Ectodermal cell (in vitro differentiated cells): ENCODE results near the gene LAMP5.

ENCODE experiments used
- H3K27ac ChIP-seq: 2 replicates; pipeline ENCODE4 v1.7.0; 2013; ENCODE audit warnings: mild to moderate bottlenecking, low read depth, low read length; ENCODE audit not compliant: insufficient read depth, poor library complexity, severe bottlenecking
- H3K27me3 ChIP-seq: 2 replicates; pipeline ENCODE4 v1.7.0; 2013; ENCODE audit warnings: mild to moderate bottlenecking, low read length; ENCODE audit not compliant: insufficient read depth, control insufficient read depth, poor library complexity, severe bottlenecking
- H3K36me3 ChIP-seq: one replicate; pipeline ENCODE4 v1.7.0; 2013; ENCODE audit warnings: low read length; ENCODE audit not compliant: control insufficient read depth, insufficient read depth
- H3K4me1 ChIP-seq: one replicate; pipeline ENCODE4 v1.7.0; 2013; ENCODE audit warnings: low read length; ENCODE audit not compliant: control insufficient read depth, insufficient read depth
- H3K4me3 ChIP-seq: 2 replicates; pipeline ENCODE4 v1.7.0; 2013; ENCODE audit warnings: low read depth, low read length, control low read depth; ENCODE audit not compliant: insufficient read depth
- H3K9me3 ChIP-seq: 2 replicates; pipeline ENCODE4 v1.7.0; 2013; ENCODE audit warnings: mild to moderate bottlenecking, low read length, moderate library complexity; ENCODE audit not compliant: control insufficient read depth
- WGBS, 2 experiments: methylation state at CpG; one replicate each; pipeline ENCODE4 v1.1.7; 2013; ENCODE audit warnings: missing lambda C conversion rate in 2 of 2; 5-methylcytosine and 5-hydroxymethylcytosine counted together

Gene LAMP5

DNA sequence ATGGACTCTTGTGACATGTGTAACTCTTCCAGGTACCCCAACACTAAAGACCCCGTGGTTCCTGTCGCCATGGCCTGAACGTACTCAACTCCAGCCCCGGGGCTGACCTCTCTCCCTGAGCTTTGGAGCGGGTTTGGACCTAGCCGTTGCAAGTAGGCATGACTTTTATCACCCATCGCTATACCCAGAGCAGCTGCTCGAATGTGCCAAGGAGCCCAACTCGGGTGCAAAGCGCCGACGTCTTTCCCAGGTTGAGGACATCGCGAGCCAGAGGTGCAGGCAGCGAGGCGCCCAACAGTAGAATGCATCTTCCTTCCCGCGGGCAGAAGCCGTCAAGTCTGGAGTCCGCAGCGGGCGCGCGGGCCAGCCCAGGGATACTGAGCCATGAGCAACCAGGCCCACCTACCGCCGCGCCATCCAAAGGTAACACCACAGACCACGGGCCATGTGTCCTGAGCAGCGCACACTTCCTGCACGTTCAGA is 5.7 kb upstream of the LAMP5 start:
- 39 to 46% methylated on average over 30 of the region's 30 CpGs for WGBS, 2 experiments
- Histone ChIP-seq H3K9me3 (no peaks in the 10 kb centered on the region), H3K4me1 (peaks cover 12% of the 10 kb centered on the region), H3K27ac (no peak overlapping the region), H3K4me3 (peak overlapping the region; percentile 5), H3K36me3 (no peaks in the 10 kb centered on the region), H3K27me3 (peaks cover 88% of the 10 kb centered on the region)

- no peak overlapping the region for H3K27ac ChIP-seq
- peaks cover 14% of the 10 kb centered on the region for H3K4me1 ChIP-seq
- peaks cover 93% of the 10 kb centered on the region for H3K27me3 ChIP-seq
- H3K36me3 ChIP-seq, result no peaks in the 10 kb centered on the region
- no peaks in the 10 kb centered on the region for H3K9me3 ChIP-seq
- no peak overlapping the region for H3K4me3 ChIP-seq
- WGBS, 2 experiments, result 66 to 68% methylated on average over 4 of the region's 4 CpGs
Observed at GRCh38 chr20:9509246-9509645, 5.1 kb upstream of the LAMP5 start.

DNA sequence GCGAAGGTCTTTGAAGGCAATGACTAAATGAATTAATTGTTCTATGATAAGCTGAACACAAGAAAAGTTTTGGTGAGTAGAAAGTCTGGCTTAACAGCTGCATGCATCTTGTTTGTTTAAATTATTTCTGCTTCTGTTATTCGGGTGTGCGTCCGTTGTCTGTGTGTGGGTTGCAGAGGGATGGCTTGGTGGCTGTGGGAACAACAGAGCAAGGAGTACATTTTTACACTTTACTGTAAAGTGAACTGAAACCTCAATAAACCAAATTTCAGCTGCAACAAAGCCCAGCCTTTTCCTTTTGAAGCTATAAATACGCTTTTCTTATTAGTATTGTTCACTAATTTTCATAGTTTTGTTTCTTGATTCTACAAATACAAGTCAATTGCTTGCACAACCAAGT is 3.5 kb upstream of the LAMP5 start:
- no peaks in the 10 kb centered on the region for H3K9me3 ChIP-seq
- no peak overlapping the region for H3K4me3 ChIP-seq
- WGBS, 2 experiments, result 95% methylated on average over 4 of the region's 5 CpGs
- no peak overlapping the region for H3K27ac ChIP-seq
- H3K36me3 ChIP-seq, result no peaks in the 10 kb centered on the region
- peaks cover 14% of the 10 kb centered on the region for H3K4me1 ChIP-seq
- peaks cover 95% of the 10 kb centered on the region for H3K27me3 ChIP-seq

DNA sequence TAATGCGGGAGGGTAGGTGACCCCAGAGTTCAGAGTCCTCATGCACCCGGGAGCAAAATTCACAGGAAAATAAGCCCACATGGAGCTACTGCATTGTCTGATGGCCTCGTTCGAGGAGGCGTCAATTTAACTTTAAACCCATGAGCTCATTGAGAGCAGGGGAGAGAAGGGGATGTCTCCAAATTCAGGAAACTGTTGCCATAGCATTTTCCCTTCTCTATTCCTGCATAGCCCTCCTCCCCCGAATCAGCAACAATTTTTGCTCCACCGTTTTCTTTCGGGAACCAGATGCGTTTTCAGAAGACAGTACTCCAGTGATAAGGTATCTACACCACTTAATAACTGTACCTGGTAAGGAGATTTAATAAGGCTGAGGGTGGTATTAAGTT is 324 bp upstream of the LAMP5 start:
- Histone ChIP-seq H3K9me3 (no peaks in the 10 kb centered on the region), H3K4me3 (peak overlapping the region; percentile 46), H3K36me3 (no peaks in the 10 kb centered on the region), H3K27me3 (peaks cover 91% of the 10 kb centered on the region), H3K27ac (no peak overlapping the region), H3K4me1 (peaks cover 26% of the 10 kb centered on the region)
- WGBS, 2 experiments, result 2 to 5% methylated on average over 9 of the region's 9 CpGs

DNA sequence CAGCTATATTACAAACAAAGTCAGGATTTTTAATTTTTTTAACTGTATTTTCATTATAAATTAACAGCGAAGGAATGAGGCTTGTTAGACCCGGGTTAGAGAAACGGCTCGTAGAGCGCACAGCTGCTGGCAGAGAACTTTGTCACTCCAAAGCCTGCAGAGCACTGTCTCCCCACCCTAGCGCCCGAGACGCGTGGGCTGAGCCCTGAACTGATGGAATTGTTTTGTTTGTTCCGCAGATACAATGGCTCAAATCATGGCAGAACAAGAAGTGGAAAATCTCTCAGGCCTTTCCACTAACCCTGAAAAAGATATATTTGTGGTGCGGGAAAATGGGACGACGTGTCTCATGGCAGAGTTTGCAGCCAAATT is 810 bp downstream of the LAMP5 start:
- Histone ChIP-seq H3K9me3 (no peaks in the 10 kb centered on the region), H3K4me1 (peaks cover 29% of the 10 kb centered on the region)

GRCh38 chr20:9515741-9516233 is 1.4 kb downstream of the LAMP5 start:
- H3K27me3 ChIP-seq, result peaks cover 74% of the 10 kb centered on the region
- peak overlapping the region; percentile 46 for H3K4me3 ChIP-seq

More for the DNA sequence above, 810 bp downstream of the LAMP5 start:
- Histone ChIP-seq H3K27ac (no peak overlapping the region), H3K36me3 (no peaks in the 10 kb centered on the region), H3K27me3 (peaks cover 80% of the 10 kb centered on the region), H3K4me3 (peak overlapping the region; percentile 46)
- 8 to 10% methylated on average over 13 of the region's 13 CpGs for WGBS, 2 experiments

DNA sequence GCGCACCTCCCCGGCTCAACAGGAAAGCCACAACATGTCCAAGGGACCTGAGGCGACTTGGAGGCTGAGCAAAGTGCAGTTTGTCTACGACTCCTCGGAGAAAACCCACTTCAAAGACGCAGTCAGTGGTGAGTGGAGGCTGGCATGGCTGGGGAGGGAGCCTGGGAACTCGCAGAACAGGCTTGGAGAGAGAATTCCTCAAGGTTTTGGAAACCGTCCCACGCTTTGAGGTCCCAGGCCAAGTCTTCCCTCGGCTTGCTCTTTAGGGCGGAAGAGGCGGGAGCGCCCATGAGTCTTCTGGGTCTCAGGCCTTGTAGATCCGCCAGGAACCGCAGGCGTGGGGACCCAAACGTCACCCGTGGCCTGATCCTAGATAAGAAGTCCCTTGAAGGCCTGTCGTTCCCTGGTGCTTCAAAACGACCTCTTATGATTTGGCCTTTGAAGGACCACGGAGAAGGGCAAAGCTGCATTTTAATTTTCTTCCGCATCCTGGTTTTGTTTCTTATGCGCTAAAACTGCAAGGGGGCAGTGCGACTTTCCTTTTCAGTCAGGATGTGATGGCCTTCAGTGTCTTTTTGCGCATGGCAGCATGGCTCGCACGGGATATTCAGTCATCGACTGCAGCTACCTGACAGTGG is 2.0 kb downstream of the LAMP5 start:
- peak overlapping the region; percentile 46 for H3K4me3 ChIP-seq
- 13 to 16% methylated on average over 28 of the region's 28 CpGs for WGBS, 2 experiments
- H3K27ac ChIP-seq, result no peak overlapping the region
- H3K36me3 ChIP-seq, result no peaks in the 10 kb centered on the region
- no peaks in the 10 kb centered on the region for H3K9me3 ChIP-seq
- H3K27me3 ChIP-seq, result peaks cover 68% of the 10 kb centered on the region
- peaks cover 38% of the 10 kb centered on the region for H3K4me1 ChIP-seq

More at GRCh38 chr20:9515741-9516233, 1.4 kb downstream of the LAMP5 start:
- peaks cover 35% of the 10 kb centered on the region for H3K4me1 ChIP-seq
- WGBS, 2 experiments, result 1% methylated on average over 38 of the region's 38 CpGs
- H3K9me3 ChIP-seq, result no peaks in the 10 kb centered on the region
- H3K27ac ChIP-seq, result no peak overlapping the region
- no peaks in the 10 kb centered on the region for H3K36me3 ChIP-seq

DNA sequence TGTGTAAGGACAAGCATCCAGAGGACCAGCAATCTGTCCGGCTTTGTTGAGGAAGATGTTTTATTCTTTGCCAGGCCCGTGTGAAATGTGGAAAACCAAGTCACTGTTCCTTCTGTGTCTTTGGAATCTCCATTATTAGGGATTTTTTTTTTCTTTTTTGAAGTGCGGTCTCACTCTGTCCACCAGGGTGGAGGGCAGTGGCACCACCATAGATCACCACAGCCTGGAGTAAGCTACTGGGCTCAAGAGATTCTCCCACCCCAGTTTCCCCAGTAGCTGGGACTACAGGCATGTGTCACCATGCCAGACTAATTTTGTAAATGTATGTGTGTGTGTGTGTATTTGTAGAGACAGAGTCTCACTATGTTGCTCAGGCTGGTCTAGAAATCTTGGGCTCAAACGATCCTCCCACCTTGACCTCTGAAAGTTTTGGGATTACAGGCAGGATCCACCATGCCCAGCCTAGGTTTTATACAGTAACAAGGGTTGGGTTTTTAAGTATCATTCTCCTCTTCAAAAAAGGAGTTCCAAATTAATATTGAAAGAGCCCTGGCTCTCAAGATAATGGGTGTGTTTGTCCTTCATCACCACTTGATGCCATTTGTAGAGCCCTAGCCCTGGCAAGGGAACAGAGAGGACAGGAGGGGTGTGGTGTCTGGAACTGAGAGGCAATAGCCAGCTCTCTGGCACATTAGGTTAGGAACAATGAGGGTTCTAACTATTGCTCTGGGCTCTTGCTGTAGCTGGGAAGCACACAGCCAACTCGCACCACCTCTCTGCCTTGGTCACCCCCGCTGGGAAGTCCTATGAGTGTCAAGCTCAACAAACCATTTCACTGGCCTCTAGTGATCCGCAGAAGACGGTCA is 3.1 kb downstream of the LAMP5 start:
- no peaks in the 10 kb centered on the region for H3K36me3 ChIP-seq
- no peak overlapping the region for H3K4me3 ChIP-seq
- peaks cover 38% of the 10 kb centered on the region for H3K4me1 ChIP-seq
- 80 to 85% methylated on average over 8 of the region's 8 CpGs for WGBS, 2 experiments
- no peaks in the 10 kb centered on the region for H3K9me3 ChIP-seq
- peaks cover 56% of the 10 kb centered on the region for H3K27me3 ChIP-seq
- no peak overlapping the region for H3K27ac ChIP-seq

- Histone ChIP-seq H3K27me3 (peaks cover 48% of the 10 kb centered on the region), H3K36me3 (no peaks in the 10 kb centered on the region), H3K4me3 (no peak overlapping the region), H3K4me1 (peaks cover 35% of the 10 kb centered on the region), H3K27ac (no peak overlapping the region), H3K9me3 (no peaks in the 10 kb centered on the region)
- 10 to 13% methylated on average over 7 to 8 of the region's 8 CpGs for WGBS, 2 experiments
Observed at GRCh38 chr20:9518576-9519175, 4.3 kb downstream of the LAMP5 start.

DNA sequence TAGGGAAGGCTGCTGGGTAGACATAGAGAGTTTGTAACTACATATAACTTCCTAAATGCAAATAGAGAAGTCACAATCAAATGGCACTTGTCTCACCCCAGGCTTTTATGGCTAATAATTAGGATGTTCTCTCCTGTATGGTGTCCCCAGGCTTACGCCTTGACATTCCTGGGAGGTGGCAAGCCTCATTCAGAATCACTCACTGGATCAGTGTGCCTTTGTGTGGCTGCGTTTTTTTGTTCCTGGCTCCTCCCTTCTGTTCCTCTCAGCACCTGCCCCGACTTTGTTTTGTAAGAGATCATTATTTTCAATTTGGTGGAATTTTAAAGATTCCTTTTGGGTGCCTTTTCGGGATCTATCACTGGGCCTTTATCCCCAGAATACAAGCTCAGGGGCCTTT is 5.7 kb downstream of the LAMP5 start:
- WGBS, 2 experiments, result 21 to 31% methylated on average over 4 of the region's 4 CpGs
- Histone ChIP-seq H3K9me3 (no peaks in the 10 kb centered on the region), H3K27me3 (peaks cover 35% of the 10 kb centered on the region), H3K4me1 (peaks cover 32% of the 10 kb centered on the region), H3K27ac (no peak overlapping the region), H3K36me3 (no peaks in the 10 kb centered on the region), H3K4me3 (no peak overlapping the region)
